SK-N-SH (cell line): ENCODE data around the gene FCER1G. TPM values are rescaled to one million over a fixed set of nuclear protein-coding genes. Genes with fewer than 3 reads are reported as not detected.
A peak's percentile ranks its signal among the peaks of the same experiment; 100 is the strongest.

Experiments
- CTCF ChIA-PET: fragments of 300-600, 350-600 bp; formaldehyde crosslinking; extraction: SDS; loops from one replicate; lab custom pipeline; 2021; lab: Yijun Ruan, JAX
- POLR2A ChIA-PET: fragments of 350-600 bp; sonication (Branson Sonifier 250); formaldehyde crosslinking; extraction: SDS; loops from one replicate; lab custom pipeline; 2020; ENCODE audit warnings: antibody characterized with exemption, inconsistent platforms; lab: Yijun Ruan, JAX
- DNase-seq: peaks from one replicate; pipeline ENCODE4 v3.0.0; 2012
- H2AFZ ChIP-seq: fragments of 200-600 bp; sonication (generic); 2 replicates; pipeline ENCODE4 v1.8.1; 2016; ENCODE audit warnings: antibody characterized with exemption, mild to moderate bottlenecking, low read depth
- H3F3A ChIP-seq: fragments of 200-600 bp; sonication (generic); replicated peaks from 2 replicates; pipeline ENCODE3; 2016; ENCODE audit warnings: antibody characterized with exemption, mild to moderate bottlenecking; ENCODE audit not compliant: insufficient read depth
- H3K27ac ChIP-seq, 2 experiments: fragments of 200-500 bp in 1 of 2; fragments of 200-600 bp in 1 of 2; sonication (Bioruptor generic) in 1 of 2; sonication (generic), shearing (Covaris generic) in 1 of 2; 2 replicates each; pipeline versions ENCODE4 v1.5.1 to v1.6.1; 2014 to 2016; ENCODE audit warnings: low read depth in 2 of 2, inconsistent platforms in 1 of 2, low read length in 1 of 2, mild to moderate bottlenecking in 1 of 2, mixed read lengths in 1 of 2
- H3K27me3 ChIP-seq: fragments of 200-600 bp; sonication (generic), shearing (Covaris generic); 2 replicates; pipeline ENCODE4 v1.6.1; 2016; ENCODE audit warnings: mixed run types; ENCODE audit not compliant: insufficient read depth
- H3K36me3 ChIP-seq, 2 experiments: fragments of 200-500 bp in 1 of 2; fragments of 200-600 bp in 1 of 2; sonication (Bioruptor generic) in 1 of 2; sonication (generic) in 1 of 2; replicated peaks in 1 of 2; 2 replicates each; pipeline versions ENCODE3 to v1.5.1; 2014 to 2016; ENCODE audit warnings: low read length in 1 of 2, mild to moderate bottlenecking in 1 of 2; ENCODE audit not compliant: insufficient read depth in 2 of 2, control insufficient read depth in 1 of 2
- H3K4me1 ChIP-seq, 2 experiments: fragments of 200-500 bp in 1 of 2; fragments of 200-600 bp in 1 of 2; sonication (Bioruptor generic) in 1 of 2; sonication (generic), shearing (Covaris generic) in 1 of 2; 2 replicates each; pipeline versions ENCODE4 v1.5.1 to v1.6.1; 2014 to 2016; ENCODE audit warnings: low read depth in 1 of 2, low read length in 1 of 2, mixed run types in 1 of 2; ENCODE audit not compliant: insufficient read depth in 2 of 2, control insufficient read depth in 1 of 2
- H3K4me2 ChIP-seq: fragments of 200-600 bp; sonication (generic), shearing (Covaris generic); 2 replicates; pipeline ENCODE4 v1.6.1; 2017; ENCODE audit warnings: mixed run types
- H3K4me3 ChIP-seq, 2 experiments: fragments of 200-500 bp in 1 of 2; fragments of 200-600 bp in 1 of 2; sonication (Bioruptor generic) in 1 of 2; sonication (generic), shearing (Covaris generic) in 1 of 2; 2 replicates each; pipeline versions ENCODE4 v1.5.1 to v1.8.1; 2014 to 2016; ENCODE audit warnings: low read depth in 2 of 2, inconsistent platforms in 1 of 2, low read length in 1 of 2, mild to moderate bottlenecking in 1 of 2, mixed read lengths in 1 of 2, moderate library complexity in 1 of 2
- H3K79me2 ChIP-seq: fragments of 200-600 bp; sonication (generic); 2 replicates; pipeline ENCODE4 v1.8.1; 2017; ENCODE audit warnings: mild to moderate bottlenecking; ENCODE audit not compliant: insufficient read depth
- H3K9ac ChIP-seq: fragments of 200-600 bp; sonication (generic); 2 replicates; pipeline ENCODE4 v1.6.1; 2017; ENCODE audit warnings: mixed run types
- H3K9me2 ChIP-seq: fragments of 200-600 bp; sonication (generic); 2 replicates; pipeline ENCODE4 v1.6.1; 2017; ENCODE audit warnings: mixed run types
- H3K9me3 ChIP-seq: fragments of 200-600 bp; sonication (generic); 2 replicates; pipeline ENCODE4 v1.6.1; 2017; ENCODE audit warnings: mixed run types, mild to moderate bottlenecking, moderate library complexity
- H4K20me1 ChIP-seq: fragments of 200-600 bp; sonication (generic); 2 replicates; pipeline ENCODE4 v1.6.1; 2017; ENCODE audit warnings: mild to moderate bottlenecking, mixed run types; ENCODE audit not compliant: insufficient read depth
- CHD2 ChIP-seq: fragments of 150-350 bp; IDR thresholded peaks from 2 replicates; pipeline ENCODE4 v1.6.1; 2018; ENCODE audit warnings: low read length; ENCODE audit not compliant: partially characterized antibody
- CTCF ChIP-seq: fragments of 200-600 bp; sonication (generic); IDR thresholded peaks from 2 replicates; pipeline ENCODE4 v1.6.1; 2017; ENCODE audit warnings: antibody characterized with exemption, mild to moderate bottlenecking, moderate library complexity
- ELF1 ChIP-seq: IDR thresholded peaks from 2 replicates; pipeline ENCODE4 v1.4.0; 2012
- EP300 ChIP-seq, 2 experiments: IDR thresholded peaks; 2 replicates each; pipeline versions ENCODE4 v1.4.0 to v1.6.1; 2012; ENCODE audit warnings: borderline replicate concordance in 1 of 2, low read depth in 1 of 2, low read length in 1 of 2
- EZH2phosphoT487 ChIP-seq: fragments of 200-600 bp; sonication (generic); IDR thresholded peaks from 2 replicates; pipeline ENCODE4 v1.6.1; 2017; ENCODE audit warnings: low read depth, mixed run types, mild to moderate bottlenecking, antibody characterized with exemption, moderate library complexity, borderline replicate concordance
- FOSL2 ChIP-seq: IDR thresholded peaks from 2 replicates; pipeline ENCODE4 v1.4.0; 2012; ENCODE audit warnings: low read depth, mild to moderate bottlenecking, moderate library complexity, borderline replicate concordance
- FOXM1 ChIP-seq: IDR thresholded peaks from 2 replicates; pipeline ENCODE4 v1.4.0; 2012; ENCODE audit warnings: low read depth, mild to moderate bottlenecking
- GATA2 ChIP-seq: sonication (generic); formaldehyde crosslinking; IDR thresholded peaks from 2 replicates; pipeline ENCODE4 v1.5.0; 2020; ENCODE audit warnings: mild to moderate bottlenecking, missing genetic modification reagents
- MXI1 ChIP-seq: IDR thresholded peaks from 2 replicates; pipeline ENCODE4 v1.6.1; 2012; ENCODE audit warnings: mild to moderate bottlenecking, low read depth, low read length, improper control_type of control experiment
- PBX3 ChIP-seq: IDR thresholded peaks from 2 replicates; pipeline ENCODE4; 2012
- POLR2AphosphoS5 ChIP-seq: IDR thresholded peaks from 2 replicates; pipeline ENCODE4 v1.6.1; 2012; ENCODE audit warnings: low read depth, low read length
- TAF1 ChIP-seq: IDR thresholded peaks from 2 replicates; pipeline ENCODE4 v1.6.1; 2012; ENCODE audit warnings: low read depth, mild to moderate bottlenecking, low read length, moderate library complexity, borderline replicate concordance
- WGBS: methylation state at CpG from one replicate; pipeline ENCODE4 v1.1.6; 2017; ENCODE audit warnings: low lambda C conversion rate; 5-methylcytosine and 5-hydroxymethylcytosine counted together
- polyA plus RNA-seq, 3 experiments: library from polyadenylated mRNA; depleted of rRNA; stranded (reverse); fragments of >200 nt; gene quantifications; 2 replicates each; pipeline ENCODE4 v1.2.3, GENCODE V29; 2012
- TF ChIP-seq, protein P1 (sequence below): IDR thresholded peaks from 2 replicates; pipeline ENCODE4 v1.4.0; 2012; ENCODE audit warnings: low read depth, borderline replicate concordance

Gene FCER1G
- polyA plus RNA-seq, 1 of the 3 experiments (the other 2 are of a cell fraction) = 0.61 TPM

GRCh38 chr1:161258439-161259344, 43.6 kb downstream of the FCER1G start, which contains the start of gene PCP4L1:
Gene PCP4L1 (plus strand): TSS chr1:161258745. CDS start chr1:161258975, 230 bp downstream.
- peaks cover 32% of the 10 kb centered on the region for H3K27me3 ChIP-seq
- no peak within 1 kb of the TSS for H3K9ac ChIP-seq
- no peaks in the 10 kb centered on the region for H3K9me2 ChIP-seq
- no peaks in the 10 kb centered on the region for H3K79me2 ChIP-seq
- POLR2A ChIA-PET = no interaction called here
- peak; percentile 90 for DNase-seq
- no peaks in the 10 kb centered on the region for H3K36me3 ChIP-seq
- peak within 1 kb of the TSS; percentile 50 to 67 for H3K4me3 ChIP-seq
- H3K4me2 ChIP-seq = peak within 1 kb of the TSS; percentile 84
- peaks cover 8% of the 10 kb centered on the region; the same call in 1 of the 2 replicates for H3K9me3 ChIP-seq
- TF ChIP-seq POLR2AphosphoS5 (no peak), PBX3 (peak; percentile 96)
- TF ChIP-seq, all 33 proteins: peak for 1
- Histone ChIP-seq H3K27ac (no peak within 1 kb of the TSS), H4K20me1 (no peaks in the 10 kb centered on the region), H3K4me1 (peaks cover 0 to 8% of the 10 kb centered on the region in 2 experiments; a peak in 1 of 4 replicates), H2AFZ (peak within 1 kb of the TSS; percentile 78), H3F3A (no peaks in the 10 kb centered on the region)
- CTCF ChIA-PET = interaction anchor here (0.8 to 1.5 kb wide), 5 partner anchors 9 to 83 kb away, joined by 4 to 5 read pairs (median 4); no protein-coding TSS in a partner anchor
- WGBS = 11% methylated on average over 12 of the region's 62 CpGs

GRCh38 chr1:161259345-161259702, 44.2 kb downstream of the FCER1G start:
- 48% methylated on average over 6 of the region's 6 CpGs for WGBS
- no peak for TF ChIP-seq FOXM1
- Histone ChIP-seq H2AFZ (no peak overlapping the region), H3K9me3 (peaks cover 8% of the 10 kb centered on the region; the same call in 1 of the 2 replicates), H3K79me2 (no peaks in the 10 kb centered on the region), H3K27ac (no peak overlapping the region), H3K4me2 (no peak overlapping the region; the same call in 1 of the 2 replicates), H3K9ac (no peak overlapping the region), H3K36me3 (no peaks in the 10 kb centered on the region), H3K4me3 (peak overlapping the region in 1 of 2 experiments; percentile 50; a peak in 1 of 4 replicates), H3K9me2 (no peaks in the 10 kb centered on the region), H3K27me3 (peaks cover 32% of the 10 kb centered on the region), H3K4me1 (peaks cover 0 to 8% of the 10 kb centered on the region in 2 experiments; a peak in 1 of 4 replicates), H4K20me1 (no peaks in the 10 kb centered on the region), H3F3A (no peaks in the 10 kb centered on the region)
- ChIA-PET CTCF (interaction anchor here (0.8 to 1.5 kb wide), 5 partner anchors 10 to 82 kb away, joined by 4 to 5 read pairs (median 4); no protein-coding TSS in a partner anchor), POLR2A (no interaction called here)
- no peak for DNase-seq

GRCh38 chr1:161259765-161260164, 44.7 kb downstream of the FCER1G start:
- DNase-seq = no peak
- Histone ChIP-seq H3K4me2 (no peak overlapping the region), H3K27me3 (peaks cover 32% of the 10 kb centered on the region), H3K4me3 (no peak overlapping the region), H3K27ac (no peak overlapping the region), H3K9ac (no peak overlapping the region), H3K4me1 (peaks cover 0 to 8% of the 10 kb centered on the region in 2 experiments; a peak in 1 of 4 replicates), H3K9me2 (no peaks in the 10 kb centered on the region), H2AFZ (no peak overlapping the region), H3F3A (no peaks in the 10 kb centered on the region), H3K36me3 (no peaks in the 10 kb centered on the region), H3K79me2 (no peaks in the 10 kb centered on the region), H4K20me1 (no peaks in the 10 kb centered on the region), H3K9me3 (peaks cover 8% of the 10 kb centered on the region; the same call in 1 of the 2 replicates)
- WGBS = 27% methylated on average over 1 of the region's 1 CpG
- CTCF ChIA-PET = interaction anchor here (0.8 to 1.4 kb wide), 3 partner anchors 31 to 122 kb away, joined by 3 to 4 read pairs (median 3); no protein-coding TSS in a partner anchor
- POLR2A ChIA-PET = no interaction called here
- TF ChIP-seq MXI1 (no peak), EZH2phosphoT487 (no peak), CHD2 (no peak), FOSL2 (no peak), EP300 (IDR thresholded peaks at IDR 0.05; ENCODE audit: borderline replicate concordance in 1 of 2, low read depth in 1 of 2, low read length in 1 of 2) (no peak), FOXM1 (no peak), GATA2 (CRISPR knock-in tag) (no peak), ELF1 (no peak), TAF1 (no peak), CTCF (no peak)
- TF ChIP-seq, protein P1, sequence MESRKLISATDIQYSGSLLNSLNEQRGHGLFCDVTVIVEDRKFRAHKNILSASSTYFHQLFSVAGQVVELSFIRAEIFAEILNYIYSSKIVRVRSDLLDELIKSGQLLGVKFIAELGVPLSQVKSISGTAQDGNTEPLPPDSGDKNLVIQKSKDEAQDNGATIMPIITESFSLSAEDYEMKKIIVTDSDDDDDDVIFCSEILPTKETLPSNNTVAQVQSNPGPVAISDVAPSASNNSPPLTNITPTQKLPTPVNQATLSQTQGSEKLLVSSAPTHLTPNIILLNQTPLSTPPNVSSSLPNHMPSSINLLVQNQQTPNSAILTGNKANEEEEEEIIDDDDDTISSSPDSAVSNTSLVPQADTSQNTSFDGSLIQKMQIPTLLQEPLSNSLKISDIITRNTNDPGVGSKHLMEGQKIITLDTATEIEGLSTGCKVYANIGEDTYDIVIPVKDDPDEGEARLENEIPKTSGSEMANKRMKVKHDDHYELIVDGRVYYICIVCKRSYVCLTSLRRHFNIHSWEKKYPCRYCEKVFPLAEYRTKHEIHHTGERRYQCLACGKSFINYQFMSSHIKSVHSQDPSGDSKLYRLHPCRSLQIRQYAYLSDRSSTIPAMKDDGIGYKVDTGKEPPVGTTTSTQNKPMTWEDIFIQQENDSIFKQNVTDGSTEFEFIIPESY = no peak
